ENCODE data around the gene TRIM40. TPM values are rescaled to one million over a fixed set of nuclear protein-coding genes. Genes with fewer than 3 reads are reported as not detected.

Gene TRIM40
- total and polyA plus RNA-seq, 3 donors from 2014 or later, result 0.19 to 7.5 (median 0.79) TPM

DNA sequence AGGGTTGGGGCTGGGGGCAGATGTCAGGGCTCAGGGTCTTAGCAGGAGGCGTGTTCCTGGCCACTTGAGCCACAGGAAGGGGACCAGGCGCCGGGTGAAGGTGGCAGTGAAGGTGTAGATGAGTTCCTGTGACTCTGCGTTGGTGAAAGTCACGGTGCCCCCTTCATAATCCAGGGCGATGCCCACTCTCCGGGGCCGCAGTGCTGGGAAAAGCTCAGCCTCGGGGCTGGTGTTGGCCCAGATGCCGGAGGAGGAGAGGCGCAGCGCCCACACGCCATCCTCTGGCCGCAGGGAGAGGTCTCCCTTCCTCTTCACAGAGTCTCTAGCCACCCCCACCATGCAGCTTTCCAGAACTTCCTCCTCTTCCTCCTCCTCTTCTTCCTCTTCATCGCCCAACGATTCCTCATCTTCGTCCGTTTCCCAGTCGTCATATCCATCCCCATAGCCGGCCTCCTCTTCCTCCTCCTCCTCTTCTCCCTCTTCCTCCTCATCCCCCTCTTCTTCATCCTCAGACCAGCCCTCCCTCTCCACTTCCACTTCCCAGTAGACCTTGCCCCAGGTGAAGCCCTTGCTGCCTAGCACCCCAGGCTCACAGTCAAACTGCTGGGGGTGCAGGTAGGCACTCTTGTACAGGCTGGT lies 50.0 kb downstream of the TRIM40 start:
- TF ChIP-seq, protein P1, sequence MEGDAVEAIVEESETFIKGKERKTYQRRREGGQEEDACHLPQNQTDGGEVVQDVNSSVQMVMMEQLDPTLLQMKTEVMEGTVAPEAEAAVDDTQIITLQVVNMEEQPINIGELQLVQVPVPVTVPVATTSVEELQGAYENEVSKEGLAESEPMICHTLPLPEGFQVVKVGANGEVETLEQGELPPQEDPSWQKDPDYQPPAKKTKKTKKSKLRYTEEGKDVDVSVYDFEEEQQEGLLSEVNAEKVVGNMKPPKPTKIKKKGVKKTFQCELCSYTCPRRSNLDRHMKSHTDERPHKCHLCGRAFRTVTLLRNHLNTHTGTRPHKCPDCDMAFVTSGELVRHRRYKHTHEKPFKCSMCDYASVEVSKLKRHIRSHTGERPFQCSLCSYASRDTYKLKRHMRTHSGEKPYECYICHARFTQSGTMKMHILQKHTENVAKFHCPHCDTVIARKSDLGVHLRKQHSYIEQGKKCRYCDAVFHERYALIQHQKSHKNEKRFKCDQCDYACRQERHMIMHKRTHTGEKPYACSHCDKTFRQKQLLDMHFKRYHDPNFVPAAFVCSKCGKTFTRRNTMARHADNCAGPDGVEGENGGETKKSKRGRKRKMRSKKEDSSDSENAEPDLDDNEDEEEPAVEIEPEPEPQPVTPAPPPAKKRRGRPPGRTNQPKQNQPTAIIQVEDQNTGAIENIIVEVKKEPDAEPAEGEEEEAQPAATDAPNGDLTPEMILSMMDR (IDR thresholded peaks at IDR 0.05), result no peak
- no peak for TF ChIP-seq POLR2A (IDR thresholded peaks at IDR 0.05)

DNA sequence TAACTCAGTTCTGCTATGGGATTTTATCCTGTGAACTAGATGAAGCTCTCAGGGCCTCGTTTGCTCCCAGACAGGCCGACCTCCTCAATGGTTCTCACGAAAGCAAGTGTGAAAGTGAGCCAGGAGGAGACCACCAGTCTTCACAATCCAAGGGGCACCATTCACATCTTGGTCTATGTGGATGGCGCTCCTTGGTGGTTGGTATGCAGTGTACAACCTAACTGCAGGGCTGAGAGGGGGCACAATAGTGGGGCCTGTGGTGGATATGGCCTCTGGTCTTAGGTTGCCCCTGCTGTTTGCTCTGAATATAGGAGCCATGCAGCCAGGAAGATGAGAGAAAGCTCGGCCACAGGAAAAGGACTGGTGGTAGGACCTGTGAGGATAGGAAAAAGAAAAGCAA lies 52.6 kb downstream of the TRIM40 start:
- Histone ChIP-seq H3K4me1 (peaks cover 4% of the 10 kb centered on the region), H3K4me3 (no peak overlapping the region), H3K9me3 (no peaks in the 10 kb centered on the region), H3K27me3 (no peaks in the 10 kb centered on the region), H3K27ac (no peak overlapping the region), H3K36me3 (ENCODE audit: low read depth, missing control alignments) (no peaks in the 10 kb centered on the region)
- intact Hi-C loops (cut with DNase I; ENCODE audit: low total_unique reads), result no loop called here
- no peak for DNase-seq
- 84 to 96% methylated on average over 4 to 5 of the region's 5 CpGs for whole genome bisulfite sequencing, 2 donors
- no peak for TF ChIP-seq POLR2A (IDR thresholded peaks at IDR 0.05)
- TF ChIP-seq, protein P1 (IDR thresholded peaks at IDR 0.05), result no peak

More for the DNA sequence above, 50.0 kb downstream of the TRIM40 start:
- intact Hi-C loops (cut with DNase I; ENCODE audit: low total_unique reads), result no loop called here
- Histone ChIP-seq H3K4me1 (peaks cover 4% of the 10 kb centered on the region), H3K9me3 (no peaks in the 10 kb centered on the region), H3K27me3 (no peaks in the 10 kb centered on the region), H3K27ac (no peak overlapping the region), H3K4me3 (no peak overlapping the region), H3K36me3 (ENCODE audit: low read depth, missing control alignments) (no peaks in the 10 kb centered on the region)
- 86 to 96% methylated on average over 15 to 20 of the region's 20 CpGs for WGBS, 2 donors
- no peak for DNase-seq

DNA sequence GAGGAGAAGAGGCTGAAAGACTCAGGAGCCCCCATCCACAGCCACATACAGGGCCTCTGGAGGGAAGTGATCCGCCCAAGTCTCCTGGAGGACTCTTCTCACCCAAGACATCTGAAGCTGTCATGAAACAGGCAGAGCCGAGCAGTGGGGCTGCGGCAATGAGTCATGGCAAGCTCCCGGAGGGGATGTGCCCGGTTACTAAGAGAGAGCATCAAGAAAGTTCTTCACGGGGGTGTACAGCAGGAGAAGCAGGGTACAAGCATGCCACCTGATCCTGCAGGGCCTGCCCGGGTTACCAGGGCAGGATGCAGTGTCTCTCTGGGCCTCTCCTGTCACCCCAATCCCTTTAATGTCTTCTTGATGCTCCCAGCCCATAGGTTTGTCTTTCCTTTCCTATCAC lies 56.1 kb downstream of the TRIM40 start:
- no peak for TF ChIP-seq POLR2A (IDR thresholded peaks at IDR 0.05)
- TF ChIP-seq, protein P1 (IDR thresholded peaks at IDR 0.05), result no peak
- intact Hi-C loops (cut with DNase I; ENCODE audit: low total_unique reads), result no loop called here
- DNase-seq, result no peak
- Histone ChIP-seq H3K9me3 (no peaks in the 10 kb centered on the region), H3K27ac (no peak overlapping the region), H3K4me3 (no peak overlapping the region), H3K4me1 (no peaks in the 10 kb centered on the region), H3K36me3 (ENCODE audit: low read depth, missing control alignments) (no peaks in the 10 kb centered on the region), H3K27me3 (no peaks in the 10 kb centered on the region)
- 90 to 96% methylated on average over 4 to 7 of the region's 7 CpGs for WGBS, 2 donors

DNA sequence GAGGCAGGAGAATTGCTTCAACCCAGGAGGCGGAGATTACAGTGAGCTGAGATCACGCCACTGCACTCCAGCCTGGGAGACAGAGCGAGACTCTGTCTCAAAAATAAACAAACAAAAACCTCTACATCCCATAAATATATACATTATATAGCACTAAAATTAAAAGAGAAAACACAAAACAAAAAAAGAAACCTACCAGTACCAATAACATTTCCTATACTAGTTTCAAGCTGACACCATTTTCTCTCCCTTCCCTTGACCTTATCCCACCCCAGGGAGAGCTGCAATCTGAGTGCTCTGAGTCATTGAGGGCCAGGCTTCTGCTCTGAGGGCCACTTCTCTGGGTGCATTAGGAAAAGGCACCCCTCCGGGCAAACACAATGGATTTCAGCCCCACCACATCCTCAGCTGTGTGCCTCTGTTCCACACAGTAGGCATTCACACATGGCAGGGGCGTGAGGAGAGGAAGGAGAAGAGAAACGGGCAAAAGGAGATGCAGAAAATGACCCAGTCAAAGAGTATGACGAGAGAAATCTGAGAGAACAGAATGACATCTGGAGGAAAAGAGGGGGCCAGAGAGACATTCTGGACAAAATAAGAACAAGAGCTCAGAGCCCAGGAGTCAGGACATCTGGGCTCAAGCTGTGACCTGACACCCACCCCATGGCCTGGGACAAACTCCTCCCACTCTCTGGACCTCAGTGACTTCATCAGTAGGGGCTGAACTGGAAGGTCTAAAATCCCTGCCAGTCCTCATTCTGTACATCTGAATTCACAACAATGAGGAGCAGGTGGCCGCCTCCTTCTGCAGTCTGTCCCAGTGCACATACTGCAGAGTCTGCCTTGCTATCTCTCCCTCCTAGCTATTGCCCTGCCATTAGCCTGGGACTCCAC lies 59.1 kb downstream of the TRIM40 start:
- no peaks in the 10 kb centered on the region for H3K4me1 ChIP-seq
- 92 to 93% methylated on average over 7 to 8 of the region's 8 CpGs for WGBS, 2 donors
- TF ChIP-seq, protein P1 (IDR thresholded peaks at IDR 0.05), result no peak
- TF ChIP-seq POLR2A (IDR thresholded peaks at IDR 0.05), result no peak
- H3K36me3 ChIP-seq (ENCODE audit: low read depth, missing control alignments), result no peaks in the 10 kb centered on the region
- H3K9me3 ChIP-seq, result no peaks in the 10 kb centered on the region
- intact Hi-C loops (cut with DNase I; ENCODE audit: low total_unique reads), result no loop called here
- no peaks in the 10 kb centered on the region for H3K27me3 ChIP-seq
- H3K27ac ChIP-seq, result no peak overlapping the region
- no peak for DNase-seq
- no peak overlapping the region for H3K4me3 ChIP-seq
